ENCODE results near the gene EXOC6B.

DNA sequence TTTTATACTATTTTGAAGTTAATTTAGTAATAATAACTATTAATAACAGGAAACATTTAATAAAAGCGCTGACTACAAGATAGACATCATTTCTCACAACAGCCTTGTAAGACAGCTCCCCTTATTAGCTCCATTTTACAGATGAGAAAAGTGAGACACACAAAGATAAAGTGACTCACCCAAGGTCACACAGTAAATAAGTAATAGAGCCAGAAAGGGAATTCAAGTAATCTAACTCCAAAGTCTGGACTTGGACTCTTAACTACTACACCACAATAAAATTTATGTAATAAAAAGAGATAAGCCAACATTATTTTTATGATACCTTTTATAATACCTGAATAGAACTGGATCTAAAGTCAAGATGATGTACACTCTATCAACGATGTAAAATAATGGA lies 25.3 kb downstream of the EXOC6B start:
- TF ChIP-seq, protein P1, sequence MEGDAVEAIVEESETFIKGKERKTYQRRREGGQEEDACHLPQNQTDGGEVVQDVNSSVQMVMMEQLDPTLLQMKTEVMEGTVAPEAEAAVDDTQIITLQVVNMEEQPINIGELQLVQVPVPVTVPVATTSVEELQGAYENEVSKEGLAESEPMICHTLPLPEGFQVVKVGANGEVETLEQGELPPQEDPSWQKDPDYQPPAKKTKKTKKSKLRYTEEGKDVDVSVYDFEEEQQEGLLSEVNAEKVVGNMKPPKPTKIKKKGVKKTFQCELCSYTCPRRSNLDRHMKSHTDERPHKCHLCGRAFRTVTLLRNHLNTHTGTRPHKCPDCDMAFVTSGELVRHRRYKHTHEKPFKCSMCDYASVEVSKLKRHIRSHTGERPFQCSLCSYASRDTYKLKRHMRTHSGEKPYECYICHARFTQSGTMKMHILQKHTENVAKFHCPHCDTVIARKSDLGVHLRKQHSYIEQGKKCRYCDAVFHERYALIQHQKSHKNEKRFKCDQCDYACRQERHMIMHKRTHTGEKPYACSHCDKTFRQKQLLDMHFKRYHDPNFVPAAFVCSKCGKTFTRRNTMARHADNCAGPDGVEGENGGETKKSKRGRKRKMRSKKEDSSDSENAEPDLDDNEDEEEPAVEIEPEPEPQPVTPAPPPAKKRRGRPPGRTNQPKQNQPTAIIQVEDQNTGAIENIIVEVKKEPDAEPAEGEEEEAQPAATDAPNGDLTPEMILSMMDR (IDR thresholded peaks at IDR 0.05): no peak
- no peak for TF ChIP-seq POLR2A (IDR thresholded peaks at IDR 0.05)
- TF ChIP-seq POLR2AphosphoS5 (IDR thresholded peaks at IDR 0.05): no peak

Measured in prostate gland (tissue), 2 donors.